K562 (cell line): ENCODE data around the gene BPI. TPM values are rescaled to one million over a fixed set of nuclear protein-coding genes. Genes with fewer than 3 reads are reported as not detected.
A peak's percentile ranks its signal among the peaks of the same experiment; 100 is the strongest.

ENCODE experiments used
- BRF1 ChIP-seq: IDR thresholded peaks from 3 replicates; pipeline ENCODE4 v1.6.1; 2011; ENCODE audit warnings: borderline replicate concordance, mild to moderate bottlenecking; ENCODE audit not compliant: insufficient read length; ENCODE audit errors: extremely low read depth
- CBFB ChIP-seq: sonication (generic); formaldehyde crosslinking; IDR thresholded peaks from 2 replicates; pipeline ENCODE4 v1.4.0; 2020; ENCODE audit warnings: mild to moderate bottlenecking, missing genetic modification reagents
- CREB1 ChIP-seq, 2 experiments: sonication (generic) in 1 of 2; formaldehyde crosslinking in 1 of 2; IDR thresholded peaks; 2 replicates each; pipeline versions ENCODE4 v1.6.1 to v1.8.0; 2012 to 2022; ENCODE audit warnings: inconsistent platforms in 1 of 2, mild to moderate bottlenecking in 1 of 2, missing genetic modification reagents in 1 of 2, moderate library complexity in 1 of 2
- CSDE1 ChIP-seq, 2 experiments: fragments of 450-650 bp; IDR thresholded peaks; 2 replicates each; pipeline ENCODE4 v1.6.1; 2016; ENCODE audit warnings: mild to moderate bottlenecking in 1 of 2
- ESRRA ChIP-seq: fragments of 450-650 bp; IDR thresholded peaks from 2 replicates; pipeline ENCODE4 v1.6.1; 2014; ENCODE audit warnings: low read depth, mild to moderate bottlenecking, moderate library complexity, borderline replicate concordance
- GTF2B ChIP-seq: IDR thresholded peaks from 2 replicates; pipeline ENCODE4 v1.6.1; 2011; ENCODE audit not compliant: insufficient read length; ENCODE audit errors: extremely low read depth
- KAT7 ChIP-seq: sonication (generic); formaldehyde crosslinking; IDR thresholded peaks from 2 replicates; pipeline ENCODE4 v1.8.0; 2022; ENCODE audit warnings: missing genetic modification reagents, mild to moderate bottlenecking, borderline replicate concordance
- MAFF ChIP-seq: IDR thresholded peaks from 2 replicates; pipeline ENCODE4 v1.6.1; 2012; ENCODE audit warnings: low read length, improper control_type of control experiment
- NR2C1 ChIP-seq, 2 experiments: fragments of 450-650 bp; IDR thresholded peaks; 2 replicates each; pipeline ENCODE4 v1.6.1; 2017; ENCODE audit warnings: mild to moderate bottlenecking in 2 of 2, antibody characterized with exemption in 1 of 2, inconsistent platforms in 1 of 2, missing compliant biosample characterization in 1 of 2, missing genetic modification characterization in 1 of 2
- PHB ChIP-seq: fragments of 250-450 bp; sonication (Bioruptor Pico); IDR thresholded peaks from 2 replicates; pipeline ENCODE4 v1.5.0; 2021
- POLR2H ChIP-seq: IDR thresholded peaks from 2 replicates; pipeline ENCODE4 v1.6.1; 2016; ENCODE audit warnings: missing genetic modification characterization, low read depth, mild to moderate bottlenecking, control low read depth, missing compliant biosample characterization, moderate library complexity
- PPARD ChIP-seq: fragments of 250-450 bp; sonication (Bioruptor Pico); IDR thresholded peaks from 2 replicates; pipeline ENCODE4 v1.8.0; 2022; ENCODE audit warnings: inconsistent platforms, mild to moderate bottlenecking, moderate library complexity
- PRPF4 ChIP-seq: fragments of 200-400 bp; formaldehyde crosslinking; IDR thresholded peaks from one replicate; pipeline ENCODE4 v1.6.1; 2017; ENCODE audit warnings: low read length, low read depth, mild to moderate bottlenecking; ENCODE audit not compliant: insufficient read depth, poor library complexity, severe bottlenecking
- PYGO2 ChIP-seq: fragments of 450-650 bp; IDR thresholded peaks from 2 replicates; pipeline ENCODE4 v1.6.1; 2016; ENCODE audit warnings: mild to moderate bottlenecking, missing genetic modification characterization, moderate library complexity, missing compliant biosample characterization
- SAFB2 ChIP-seq: fragments of 200-400 bp; formaldehyde crosslinking; IDR thresholded peaks from 2 replicates; pipeline ENCODE4 v1.6.1; 2018; ENCODE audit warnings: borderline replicate concordance, low read length, low read depth, moderate library complexity; ENCODE audit not compliant: severe bottlenecking
- SNIP1 ChIP-seq: fragments of 450-650 bp; IDR thresholded peaks from 2 replicates; pipeline ENCODE4 v1.7.1; 2017; ENCODE audit warnings: low read depth, mild to moderate bottlenecking
- TAL1 ChIP-seq: fragments of 450-650 bp; IDR thresholded peaks from 2 replicates; pipeline ENCODE4 v1.6.1; 2016; ENCODE audit warnings: mild to moderate bottlenecking
- TBP ChIP-seq: optimal IDR thresholded peaks from 2 replicates; pipeline ENCODE3; 2011; ENCODE audit warnings: low read depth, low read length, improper control_type of control experiment
- TOE1 ChIP-seq, 2 experiments: fragments of 450-650 bp in 1 of 2; sonication (generic) in 1 of 2; formaldehyde crosslinking in 1 of 2; IDR thresholded peaks; 2 replicates each; pipeline versions ENCODE4 v1.7.1 to v1.8.0; 2016 to 2022; ENCODE audit warnings: borderline replicate concordance in 2 of 2, mild to moderate bottlenecking in 2 of 2, antibody characterized with exemption in 1 of 2, inconsistent platforms in 1 of 2, low read depth in 1 of 2, missing genetic modification reagents in 1 of 2, moderate library complexity in 1 of 2
- XRCC4 ChIP-seq: IDR thresholded peaks from one replicate; pipeline ENCODE4 v1.6.1; 2011; ENCODE audit not compliant: insufficient read depth, insufficient read length; ENCODE audit errors: extremely low read depth
- ZBTB7A ChIP-seq: IDR thresholded peaks from 2 replicates; pipeline ENCODE4 v1.6.1; 2011; ENCODE audit warnings: low read depth, mild to moderate bottlenecking, low read length, moderate library complexity, borderline replicate concordance; ENCODE audit not compliant: control insufficient read depth
- ZHX1 ChIP-seq: fragments of 150-350 bp; conservative IDR thresholded peaks from 2 replicates; pipeline ENCODE4 v1.6.1; 2014; ENCODE audit warnings: low read length
- ZNF146 ChIP-seq: IDR thresholded peaks from one replicate; pipeline ENCODE4 v1.6.1; 2018; ENCODE audit warnings: missing compliant biosample characterization; ENCODE audit not compliant: unreplicated experiment
- ZNF431 ChIP-seq: sonication (generic); formaldehyde crosslinking; IDR thresholded peaks from 2 replicates; pipeline ENCODE4 v1.8.0; 2022; ENCODE audit warnings: mild to moderate bottlenecking, missing genetic modification reagents
- ZNF551 ChIP-seq: fragments of 250-450 bp; sonication (Bioruptor Pico); IDR thresholded peaks from 2 replicates; pipeline ENCODE4 v1.5.0; 2021; ENCODE audit warnings: mild to moderate bottlenecking, moderate library complexity
- polyA plus RNA-seq, 8 experiments: library from polyadenylated mRNA; depleted of rRNA in 4 of 8; stranded (reverse) in 5 of 8; unstranded in 3 of 8; fragments of >200 nt; fragmentation: Nextera tagmentation in 2 of 8; fragmentation: Illumina TruSeq in 1 of 8; extraction: Ambion mirVana in 2 of 8; extraction: Trizol in 1 of 8; gene quantifications; 2 replicates each; pipeline versions ENCODE4 v1.2.1 to v1.2.3, GENCODE V29; 2011 to 2014; ENCODE audit warnings: inconsistent platforms in 1 of 8, missing spikeins in 1 of 8
- total RNA-seq, 7 experiments: library from RNA; depleted of rRNA in 6 of 7; stranded (reverse); fragments of >200 nt in 6 of 7; fragmentation: Illumina TruSeq in 2 of 7; extraction: Trizol in 2 of 7; gene quantifications; 2 replicates each; pipeline versions ENCODE4 v1.2.1 to v1.2.3, GENCODE V29; 2011 to 2021; ENCODE audit warnings: low replicate concordance in 1 of 7
- TF ChIP-seq, protein P1 (sequence below): fragments of 250-450 bp; sonication (Bioruptor Pico); IDR thresholded peaks from 2 replicates; pipeline ENCODE4 v1.8.0; 2021; ENCODE audit warnings: moderate library complexity, mild to moderate bottlenecking, inconsistent platforms

BPI gene
- total and polyA plus RNA-seq, 9 of the 15 experiments (the other 6 are each of a cell fraction or from before 2014, with no cell fraction given): not detected

DNA sequence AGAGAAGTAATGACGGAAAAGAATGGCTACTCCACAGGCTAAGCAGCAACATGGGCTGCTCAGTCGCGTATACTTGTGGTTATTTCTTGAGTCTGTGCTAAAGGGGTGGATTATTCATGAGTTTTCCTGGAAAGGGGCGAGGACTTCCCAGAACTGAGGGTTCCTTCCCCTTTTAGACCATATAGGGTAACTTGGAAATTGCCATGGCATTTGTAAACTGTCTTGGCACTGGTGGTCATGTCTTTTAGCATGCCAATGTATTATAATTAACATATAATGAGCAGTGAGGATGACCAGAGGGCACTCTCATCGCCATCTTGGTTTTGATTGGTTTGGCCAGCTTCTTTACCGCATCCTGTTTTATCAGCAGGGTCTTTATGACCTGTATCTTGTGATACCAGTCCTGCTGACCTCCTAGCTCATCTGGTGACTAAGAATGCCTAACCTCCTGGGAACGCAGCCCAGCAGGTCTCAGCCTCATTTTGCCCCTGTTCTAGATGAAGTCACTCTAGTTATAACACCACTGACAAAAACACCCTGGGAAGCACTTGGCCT is 53.8 kb downstream of the BPI start (continued):
- TF ChIP-seq XRCC4 (no peak), ZHX1 (no peak), CBFB (no peak), ZNF431 (CRISPR knock-in tag) (no peak), MAFF (no peak), CREB1 (IDR thresholded peaks at IDR 0.05) (no peak), CREB1 (CRISPR knock-in tag; IDR thresholded peaks at IDR 0.05) (peak; percentile 25; the same call in 1 of the 2 replicates), POLR2H (tag) (peak; percentile 64), GTF2B (no peak), SAFB2 (no peak), PHB (CRISPR knock-in tag) (no peak), ZNF551 (CRISPR knock-in tag) (no peak), CSDE1 (IDR thresholded peaks at IDR 0.05) (no peak), TBP (peak; percentile 51), SNIP1 (no peak), ZNF146 (no peak), ZBTB7A (no peak), PRPF4 (no peak), ESRRA (peak; percentile 42; the same call in 1 of the 2 replicates), PPARD (no peak), BRF1 (no peak), TOE1 (IDR thresholded peaks at IDR 0.05; ENCODE audit: borderline replicate concordance) (no peak), TOE1 (CRISPR knock-in tag; IDR thresholded peaks at IDR 0.05; ENCODE audit: borderline replicate concordance, low read depth) (no peak), PYGO2 (tag) (no peak), NR2C1 (IDR thresholded peaks at IDR 0.05) (no peak), NR2C1 (tag; IDR thresholded peaks at IDR 0.05) (peak; percentile 76), KAT7 (no peak), TAL1 (no peak)
- TF ChIP-seq, protein P1, sequence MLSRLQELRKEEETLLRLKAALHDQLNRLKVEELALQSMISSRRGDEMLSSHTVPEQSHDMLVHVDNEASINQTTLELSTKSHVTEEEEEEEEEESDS (CRISPR knock-in tag): no peak
